Heart right ventricle (tissue), 16 donors: Measurements from ENCODE around the gene GFOD1. TPM values are rescaled to one million over a fixed set of nuclear protein-coding genes. Genes with fewer than 3 reads are reported as not detected.

ENCODE experiments used
- ATAC-seq, 8 donors: fragments of 200-7000 bp; cut with Tn5 transposase; one replicate each; pipeline ENCODE4 v1.9.1; 2020; ENCODE audit warnings: mild to moderate bottlenecking in 8 of 8, moderate library complexity in 8 of 8, moderate number of reproducible peaks in 1 of 8
- DNase-seq, 2 donors: peaks; one replicate each; pipeline ENCODE4 v3.0.0-alpha.2; 2020
- H3K27ac ChIP-seq, 10 donors: fragments of 200-600 bp; sonication (generic) in 2 of 10; one replicate each; pipeline versions ENCODE4 v1.5.0 to v1.8.0; 2020 to 2022; ENCODE audit warnings: mild to moderate bottlenecking in 3 of 10
- H3K27me3 ChIP-seq, 7 donors: fragments of 200-600 bp; one replicate each; pipeline ENCODE4 v1.8.0; 2021 to 2022; ENCODE audit warnings: mild to moderate bottlenecking in 2 of 7
- H3K36me3 ChIP-seq, 9 donors: fragments of 200-600 bp; sonication (generic) in 1 of 9; one replicate each; pipeline versions ENCODE4 v1.5.0 to v1.8.0; 2020 to 2022; ENCODE audit warnings: mild to moderate bottlenecking in 2 of 9
- H3K4me1 ChIP-seq, 9 donors: fragments of 200-600 bp; sonication (generic) in 1 of 9; one replicate each; pipeline versions ENCODE4 v1.5.0 to v1.8.0; 2020 to 2022; ENCODE audit warnings: mild to moderate bottlenecking in 4 of 9
- H3K4me3 ChIP-seq, 10 donors: fragments of 200-600 bp; sonication (generic) in 2 of 10; one replicate each; pipeline versions ENCODE4 v1.5.0 to v1.8.0; 2020 to 2022; ENCODE audit warnings: mild to moderate bottlenecking in 7 of 10, moderate library complexity in 2 of 10
- H3K9me3 ChIP-seq, 11 donors: fragments of 200-600 bp in 10 of 11; sonication (generic) in 2 of 11; one replicate each; pipeline versions ENCODE4 v1.5.0 to v1.8.0; 2013 to 2022; ENCODE audit warnings: mild to moderate bottlenecking in 2 of 11, control low read depth in 1 of 11, moderate library complexity in 1 of 11
- CTCF ChIP-seq, 9 donors: fragments of 200-600 bp; sonication (generic) in 2 of 9; IDR thresholded peaks; one replicate each; pipeline versions ENCODE4 v1.5.0 to v1.8.0; 2021 to 2022; ENCODE audit warnings: antibody characterized with exemption in 9 of 9, mild to moderate bottlenecking in 5 of 9, moderate library complexity in 1 of 9
- WGBS, 2 donors: extraction: QIAGEN DNeasy Blood & Tissue Kit; methylation state at CpG; one replicate each; pipeline ENCODE4 v1.1.7; 2013; ENCODE audit warnings: inconsistent platforms in 1 of 2; 5-methylcytosine and 5-hydroxymethylcytosine counted together
- intact Hi-C, 10 donors: fragments of 100-400 bp; cut with DNase I; formaldehyde crosslinking; loops; one replicate each; pipeline versions ENCODE4 v1.11.1 to v1.14.2; 2022
- polyA plus RNA-seq, 2 donors: library from polyadenylated mRNA; stranded (reverse); fragments of 200-250 nt; gene quantifications; one replicate each; pipeline ENCODE4 v1.2.3, GENCODE V29; 2013
- total RNA-seq, 10 donors: library from RNA; stranded (reverse); fragmentation: NEBNext Ultra II Directional in 3 of 10; extraction: Animal tissue kit (Norgen Biotek cat#: 25700) in 3 of 10; gene quantifications; one replicate each; pipeline versions ENCODE4 v1.2.1 to v1.2.4, GENCODE V29; 2021 to 2023
- donor health status: Arrhythmogenic right ventricular cardiomyopathy.
- donor health status: ischemic (EF 13 %, LVEDD 7.1; RV severe dilation, severe dysfunction).
- donor health status: healthy with polysubstance abuse.
- donor health status: DM: no; HTN: yes; CAD: no.
- donor health status: DM: no; HTN: no; CAD: no.
- donor health status: ischemic (EF 25% LVEDD 6.9; RV normal size, moderate dysfunction).
- donor health status: ischemic (EF 25% LVEDD 5.7; RV mildly dilated, moderate dysfunction).
- donor health status: healthy.
- donor health status: DM: yes; HTN: yes; CAD: no.
- donor health status: Ischemic cardiomyopathy.
- donor health status: ischemic (EF 35%, LVEDD 5.7; RV mildly dilated, moderate dysfunction).
- donor health status: nonischemic (EF 11% LVEDD 7.7; RV severe dilation, severe dysfunction).
- donor health status: DM: yes; HTN: yes; CAD: no.
- donor health status: PGD.
- donor health status: ischemic (EF 29% LVEDD 5.4; RV normal size, mild dysfunction).
- donor health status: nonischemic (EF 23%, LVEDD 6.1; RV moderate dilation, normal function).

GFOD1 gene
- total and polyA plus RNA-seq, 12 donors = 13.8 to 96.5 (median 37.0) TPM

- ATAC-seq = no peak
- peak overlapping the region in 4 of 10 donors; percentile 73 to 84 (median 77) for H3K27ac ChIP-seq
- no peaks in the 10 kb centered on the region for H3K27me3 ChIP-seq
- H3K4me3 ChIP-seq = no peak overlapping the region
- intact Hi-C loops = loop anchor here in 2 of 10 donors (5.0 kb wide), 1 partner anchor 69 kb away; the partner anchor contains the start of gene GFOD1 (in 2 of the 2)
- peaks cover 36 to 99% (median 89%) of the 10 kb centered on the region in 9 donors for H3K4me1 ChIP-seq
- TF ChIP-seq CTCF (IDR thresholded peaks at IDR 0.05) = no peak
- DNase-seq = no peak
- no peaks in the 10 kb centered on the region for H3K36me3 ChIP-seq
- WGBS, 2 donors = 69 to 80% methylated on average over 2 of the region's 2 CpGs
- no peaks in the 10 kb centered on the region for H3K9me3 ChIP-seq
Measured at GRCh38 chr6:13417954-13418353, 69.4 kb downstream of the GFOD1 start.

DNA sequence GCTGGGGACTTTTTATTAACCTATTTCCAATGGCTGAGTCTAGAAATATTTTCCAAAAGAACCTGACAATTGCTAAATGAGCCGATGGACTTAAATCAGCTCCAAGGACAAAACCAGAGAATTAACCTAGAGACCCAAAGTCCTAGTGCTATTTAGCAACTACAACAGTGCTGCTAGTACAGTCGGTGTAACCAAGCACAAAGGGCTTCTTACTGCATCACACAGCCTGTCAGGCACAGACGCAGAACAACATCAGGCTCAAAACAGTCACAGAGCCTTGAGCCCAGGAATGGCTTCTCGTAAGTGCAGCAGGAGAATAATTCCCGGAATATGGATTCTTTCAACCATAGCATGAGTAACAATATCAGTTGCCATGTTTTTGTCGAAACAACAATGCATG is 70.0 kb downstream of the GFOD1 start:
- Histone ChIP-seq H3K27me3 (no peaks in the 10 kb centered on the region), H3K4me1 (peaks cover 39 to 99% (median 89%) of the 10 kb centered on the region in 9 donors), H3K9me3 (no peaks in the 10 kb centered on the region), H3K4me3 (no peak overlapping the region), H3K27ac (peak overlapping the region in 3 of 10 donors; percentile 5 to 84 (median 76)), H3K36me3 (no peaks in the 10 kb centered on the region)
- ATAC-seq (no peak), DNase-seq (no peak)
- WGBS, 2 donors = 74 to 76% methylated on average over 6 of the region's 6 CpGs
- intact Hi-C loops = loop anchor here in 2 of 10 donors (5.0 kb wide), 1 partner anchor 70 kb away; the partner anchor contains the start of gene GFOD1 (in 2 of the 2)
- TF ChIP-seq CTCF (IDR thresholded peaks at IDR 0.05) = no peak

GRCh38 chr6:13415283-13415682 is 72.1 kb downstream of the GFOD1 start:
- Histone ChIP-seq H3K36me3 (no peaks in the 10 kb centered on the region), H3K4me1 (peaks cover 23 to 99% (median 86%) of the 10 kb centered on the region in 9 donors), H3K27me3 (no peaks in the 10 kb centered on the region), H3K27ac (peak overlapping the region in 9 of 10 donors; percentile 42 to 89 (median 82)), H3K9me3 (peaks cover 0 to 8% (median 0%) of the 10 kb centered on the region in 11 donors), H3K4me3 (no peak overlapping the region)
- ATAC-seq (no peak), DNase-seq (no peak)
- 74 to 75% methylated on average over 5 of the region's 5 CpGs for WGBS, 2 donors
- TF ChIP-seq CTCF (IDR thresholded peaks at IDR 0.05) = no peak
- intact Hi-C loops = loop anchor here in 2 of 10 donors (5.0 kb wide), 1 partner anchor 72 kb away; the partner anchor contains the start of gene GFOD1 (in 2 of the 2)

DNA sequence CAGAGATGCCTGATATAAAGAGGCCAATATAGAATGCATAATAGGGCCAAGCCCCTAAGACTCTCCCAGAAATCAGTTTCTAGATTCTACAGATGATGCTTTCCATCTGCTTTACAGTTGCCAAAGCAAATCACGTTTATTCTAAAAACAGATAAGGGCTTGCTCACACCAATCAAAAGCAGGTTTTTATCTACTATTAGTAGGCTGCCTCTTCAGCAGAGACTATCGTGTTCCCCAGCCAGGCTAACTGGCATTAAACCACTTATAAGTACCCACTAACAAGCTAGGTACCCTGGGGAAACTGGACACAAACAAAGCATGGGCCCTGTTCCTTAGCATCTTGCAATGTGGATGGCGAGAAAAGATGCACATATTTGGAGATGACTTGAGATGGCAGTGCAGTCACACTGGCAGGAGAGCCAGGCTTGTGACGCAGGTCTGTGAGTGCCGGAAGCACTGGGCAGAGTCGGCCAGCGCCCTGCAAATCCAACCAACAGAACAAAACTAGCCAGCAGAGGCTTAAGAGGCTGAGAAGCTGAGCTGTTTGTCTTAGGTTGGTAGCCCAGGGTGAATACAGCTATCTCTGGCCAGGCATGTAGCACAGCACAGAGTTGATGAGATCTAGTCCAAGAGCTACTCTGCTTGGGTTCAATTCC is 73.4 kb downstream of the GFOD1 start:
- TF ChIP-seq CTCF (IDR thresholded peaks at IDR 0.05) = peak in 3 of 9 donors; percentile 19 to 43 (median 42)
- no peaks in the 10 kb centered on the region for H3K27me3 ChIP-seq
- peaks cover 0 to 8% (median 0%) of the 10 kb centered on the region in 11 donors for H3K9me3 ChIP-seq
- ATAC-seq (peak; percentile 37 to 82 (median 72)), DNase-seq (peak in 1 of 2 donors; percentile 49)
- H3K4me1 ChIP-seq = peaks cover 16 to 99% (median 81%) of the 10 kb centered on the region in 9 donors
- no peaks in the 10 kb centered on the region for H3K36me3 ChIP-seq
- WGBS, 2 donors = 32 to 49% methylated on average over 7 of the region's 7 CpGs
- peak overlapping the region; percentile 62 to 89 (median 83) for H3K27ac ChIP-seq
- no peak overlapping the region for H3K4me3 ChIP-seq
- intact Hi-C loops = loop anchor here in 4 of 10 donors (5.0 kb wide), 4 partner anchors 52 to 123 kb away; partner anchors contain the start of gene GFOD1 (in 2 of the 4)
